ENCODE data around the gene IGLL5. TPM values are rescaled to one million over a fixed set of nuclear protein-coding genes. Genes with fewer than 3 reads are reported as not detected.

The IGLL5 gene
- total and polyA plus RNA-seq, 8 donors = 0.23 to 10.6 (median 0.49) TPM; not detected in 1

- no peak for DNase-seq
- H3K27ac ChIP-seq = no peak overlapping the region
- H3K4me3 ChIP-seq = no peak overlapping the region
- H3K27me3 ChIP-seq = peaks cover 3 to 12% of the 10 kb centered on the region in 2 donors
- no peaks in the 10 kb centered on the region for H3K4me1 ChIP-seq
- TF ChIP-seq CTCF (IDR thresholded peaks at IDR 0.05) = no peak
- no peak for ATAC-seq
- no peaks in the 10 kb centered on the region for H3K9me3 ChIP-seq
- intact Hi-C loops (cut with DNase I) = no loop called here
- no peaks in the 10 kb centered on the region for H3K36me3 ChIP-seq
These were observed 46.0 kb upstream of the IGLL5 start for GRCh38 chr22:22841598-22841997.

- Histone ChIP-seq H3K27me3 (peaks cover 3 to 7% of the 10 kb centered on the region in 2 donors), H3K4me1 (no peaks in the 10 kb centered on the region), H3K36me3 (no peaks in the 10 kb centered on the region), H3K9me3 (no peaks in the 10 kb centered on the region), H3K27ac (no peak overlapping the region), H3K4me3 (no peak overlapping the region)
- intact Hi-C loops (cut with DNase I) = no loop called here
- DNase-seq (no peak), ATAC-seq (no peak)
- no peak for TF ChIP-seq CTCF (IDR thresholded peaks at IDR 0.05)
These were observed 45.5 kb upstream of the IGLL5 start for GRCh38 chr22:22842085-22842484.

- no peak for DNase-seq
- H3K4me3 ChIP-seq = no peak overlapping the region
- peaks cover 3 to 18% of the 10 kb centered on the region in 2 donors for H3K27me3 ChIP-seq
- H3K9me3 ChIP-seq = no peaks in the 10 kb centered on the region
- H3K4me1 ChIP-seq = no peaks in the 10 kb centered on the region
- intact Hi-C loops (cut with DNase I) = no loop called here
- H3K27ac ChIP-seq = no peak overlapping the region
- no peak for ATAC-seq
- no peak for TF ChIP-seq CTCF (IDR thresholded peaks at IDR 0.05)
- H3K36me3 ChIP-seq = no peaks in the 10 kb centered on the region
These were observed 43.8 kb upstream of the IGLL5 start for GRCh38 chr22:22843848-22844247.

GRCh38 chr22:22847241-22847640, 40.4 kb upstream of the IGLL5 start:
- Histone ChIP-seq H3K27ac (no peak overlapping the region), H3K27me3 (peaks cover 3 to 21% of the 10 kb centered on the region in 2 donors), H3K9me3 (no peaks in the 10 kb centered on the region), H3K36me3 (no peaks in the 10 kb centered on the region), H3K4me1 (no peaks in the 10 kb centered on the region), H3K4me3 (no peak overlapping the region)
- ATAC-seq (no peak), DNase-seq (no peak)
- no peak for TF ChIP-seq CTCF (IDR thresholded peaks at IDR 0.05)
- intact Hi-C loops (cut with DNase I) = no loop called here

GRCh38 chr22:22848364-22848866, 39.2 kb upstream of the IGLL5 start:
- Histone ChIP-seq H3K4me3 (no peak overlapping the region), H3K4me1 (no peaks in the 10 kb centered on the region), H3K9me3 (no peaks in the 10 kb centered on the region), H3K27me3 (peaks cover 3 to 29% of the 10 kb centered on the region in 2 donors), H3K36me3 (no peaks in the 10 kb centered on the region), H3K27ac (no peak overlapping the region)
- intact Hi-C loops (cut with DNase I) = no loop called here
- TF ChIP-seq CTCF (IDR thresholded peaks at IDR 0.05) = peak; percentile 78 to 86
- ATAC-seq (peak; percentile 97), DNase-seq (peak in 3 of 4 donors; percentile 59 to 82 (median 62))

Data from left lung (tissue), 10 donors.